B cell (primary cell): Measurements from ENCODE around the gene STOML3. TPM values are rescaled to one million over a fixed set of nuclear protein-coding genes. Genes with fewer than 3 reads are reported as not detected.

ENCODE experiments used
- ATAC-seq: fragments of 200-7000 bp; cut with Tn5 transposase; one replicate; pipeline ENCODE4 v1.10.0; 2021; ENCODE audit warnings: low read depth, mild to moderate bottlenecking, moderate number of reproducible peaks, moderate library complexity
- CTCF ChIA-PET: fragments of 350-600 bp; sonication (Branson Sonifier 250); formaldehyde crosslinking; loops from one replicate; lab custom pipeline; 2021; ENCODE audit warnings: antibody characterized with exemption, inconsistent platforms; lab: Charles Lee
- POLR2A ChIA-PET: fragments of 350-600 bp; sonication (Branson Sonifier 250); formaldehyde crosslinking; loops from one replicate; lab custom pipeline; 2021; ENCODE audit warnings: antibody characterized with exemption; lab: Charles Lee
- DNase-seq: peaks from one replicate; pipeline ENCODE4 v3.0.0; 2013
- H2AFZ ChIP-seq: 2 replicates; pipeline ENCODE4 v1.6.1; 2012; ENCODE audit warnings: mild to moderate bottlenecking, low read depth, low read length; ENCODE audit not compliant: insufficient read depth, poor library complexity, severe bottlenecking
- H3K27ac ChIP-seq, 2 donors: 1 replicate in 1 of 2; 2 replicates in 1 of 2; pipeline ENCODE4 v1.5.1; 2012 to 2013; ENCODE audit warnings: low read length in 2 of 2, mild to moderate bottlenecking in 2 of 2, moderate library complexity in 1 of 2
- H3K27me3 ChIP-seq, 4 experiments: fragments of 200-600 bp in 1 of 4; sonication (generic) in 1 of 4; replicated peaks in 1 of 4; 1 replicate in 2 of 4; 2 replicates in 2 of 4; pipeline versions ENCODE4 v1.6.1 to v1.7.0; 2013 to 2016; ENCODE audit warnings: low read length in 3 of 4, mild to moderate bottlenecking in 2 of 4, mixed read lengths in 1 of 4, moderate library complexity in 1 of 4; ENCODE audit not compliant: insufficient read depth in 4 of 4, control insufficient read depth in 3 of 4; ENCODE audit errors: control extremely low read depth in 1 of 4
- H3K36me3 ChIP-seq, 2 experiments: replicated peaks in 1 of 2; 1 replicate in 1 of 2; 2 replicates in 1 of 2; pipeline versions ENCODE4 v1.6.1 to v1.7.1; 2013; ENCODE audit warnings: low read length in 1 of 2; ENCODE audit not compliant: insufficient read depth in 2 of 2, control insufficient read depth in 1 of 2; ENCODE audit errors: control extremely low read depth in 1 of 2, extremely low read depth in 1 of 2
- H3K4me1 ChIP-seq, 2 donors: fragments of 200-600 bp in 1 of 2; sonication (generic) in 1 of 2; 1 replicate in 1 of 2; 2 replicates in 1 of 2; pipeline versions ENCODE4 v1.5.1 to v1.6.1; 2013 to 2017; ENCODE audit warnings: low read length in 2 of 2; ENCODE audit not compliant: control insufficient read depth in 2 of 2, insufficient read depth in 2 of 2
- H3K4me2 ChIP-seq: replicated peaks from 2 replicates; pipeline ENCODE3; 2012; ENCODE audit warnings: mild to moderate bottlenecking, low read depth, low read length; ENCODE audit not compliant: poor library complexity, severe bottlenecking
- H3K4me3 ChIP-seq, 5 experiments: fragments of 200-600 bp in 1 of 5; sonication (generic) in 1 of 5; 1 replicate in 3 of 5; 2 replicates in 2 of 5; pipeline versions ENCODE4 v1.5.1 to v1.7.0; 2011 to 2016; ENCODE audit warnings: low read length in 4 of 5, mild to moderate bottlenecking in 4 of 5, low read depth in 2 of 5, control low read depth in 1 of 5, moderate library complexity in 1 of 5; ENCODE audit not compliant: insufficient read depth in 1 of 5; ENCODE audit errors: control extremely low read depth in 1 of 5, extremely low read depth in 1 of 5
- H3K79me2 ChIP-seq: fragments of 200-600 bp; sonication (generic); one replicate; pipeline ENCODE4 v1.6.0; 2016; ENCODE audit warnings: low read length; ENCODE audit not compliant: control insufficient read depth, insufficient read depth
- H3K9ac ChIP-seq: fragments of 200-600 bp; sonication (generic); 2 replicates; pipeline ENCODE4 v1.6.1; 2017; ENCODE audit warnings: mild to moderate bottlenecking, low read length, moderate library complexity
- H3K9me3 ChIP-seq, 3 donors: one replicate each; pipeline versions ENCODE4 v1.6.1 to v1.7.1; 2013; ENCODE audit warnings: low read length in 2 of 3; ENCODE audit not compliant: control insufficient read depth in 2 of 3, insufficient read depth in 1 of 3; ENCODE audit errors: control extremely low read depth in 1 of 3
- H4K20me1 ChIP-seq: 2 replicates; pipeline ENCODE4 v1.6.0; 2012; ENCODE audit warnings: mild to moderate bottlenecking, low read length; ENCODE audit not compliant: insufficient read depth, control insufficient read depth, poor library complexity, severe bottlenecking
- H3K27ac Mint-ChIP-seq: one replicate; pipeline ENCODE4 v1.8.0; 2021; ENCODE audit warnings: mixed read lengths
- H3K27me3 Mint-ChIP-seq: one replicate; pipeline ENCODE4 v1.8.0; 2021; ENCODE audit warnings: mixed read lengths
- H3K4me1 Mint-ChIP-seq: one replicate; pipeline ENCODE4 v1.8.0; 2021; ENCODE audit warnings: mixed read lengths
- H3K4me3 Mint-ChIP-seq: one replicate; pipeline ENCODE4 v1.8.0; 2021; ENCODE audit warnings: mixed read lengths
- H3K9me3 Mint-ChIP-seq: one replicate; pipeline ENCODE4 v1.8.0; 2022; ENCODE audit warnings: mixed read lengths; ENCODE audit not compliant: insufficient read depth
- CTCF ChIP-seq: fragments of 200-600 bp; IDR thresholded peaks from one replicate; pipeline ENCODE4 v1.8.0; 2022; ENCODE audit warnings: antibody characterized with exemption, mild to moderate bottlenecking
- EZH2 ChIP-seq: IDR thresholded peaks from 2 replicates; pipeline ENCODE4 v1.6.1; 2012; ENCODE audit warnings: borderline replicate concordance, low read depth, mild to moderate bottlenecking, moderate library complexity, low read length; ENCODE audit not compliant: insufficient read depth, poor library complexity, severe bottlenecking
- WGBS: methylation state at CpG from one replicate; pipeline ENCODE4 v1.1.5; 2013; ENCODE audit warnings: missing lambda C conversion rate; ENCODE audit not compliant: insufficient coverage; 5-methylcytosine and 5-hydroxymethylcytosine counted together
- intact Hi-C: fragments of 100-400 bp; cut with micrococcal nuclease; formaldehyde crosslinking; loops from one replicate; pipeline ENCODE4 v1.10.0; 2022
- polyA plus RNA-seq: library from polyadenylated mRNA; depleted of rRNA; stranded (reverse); fragments of >200 nt; gene quantifications from 2 replicates; pipeline ENCODE4 v1.2.3, GENCODE V29; 2012
- total RNA-seq, 2 donors: library from RNA; stranded (reverse); fragments of 120-200 nt in 1 of 2; gene quantifications; 1 replicate in 1 of 2; 2 replicates in 1 of 2; pipeline versions ENCODE4 v1.2.3 to v1.2.4, GENCODE V29; 2013 to 2022

Gene STOML3
- total and polyA plus RNA-seq, 2 donors (not counting 1 experiment from before 2014, with no cell fraction given) = not detected

DNA sequence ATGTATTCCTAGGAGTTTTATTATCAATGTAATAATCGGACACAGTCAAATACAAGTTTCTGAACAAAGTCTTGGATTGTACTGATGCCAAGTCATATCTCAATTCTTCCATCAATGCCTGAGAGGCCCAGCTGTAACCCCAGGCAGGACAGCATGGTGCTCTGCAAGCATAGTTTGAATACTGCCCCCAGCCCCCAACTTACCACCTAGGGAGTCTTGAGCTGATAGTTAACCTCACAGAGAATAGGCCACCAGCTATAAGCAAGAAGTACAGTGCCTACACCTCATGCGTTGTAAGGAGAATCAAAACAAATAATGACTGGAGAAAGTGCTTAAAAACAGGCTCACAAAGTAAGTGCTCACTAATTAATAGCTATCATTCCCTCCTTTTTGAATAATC, 44.6 kb upstream of the STOML3 start:
- no peaks in the 10 kb centered on the region for H3K9me3 Mint-ChIP-seq
- ATAC-seq (no peak), DNase-seq (no peak)
- Histone ChIP-seq H2AFZ (no peak overlapping the region), H3K27me3 (no peaks in the 10 kb centered on the region), H3K4me1 (peaks cover 30 to 35% of the 10 kb centered on the region in 2 donors), H3K36me3 (peaks cover 0 to 6% of the 10 kb centered on the region in 2 experiments), H3K4me2 (peak overlapping the region; percentile 87), H3K9ac (peak overlapping the region; percentile 89), H4K20me1 (peaks cover 39% of the 10 kb centered on the region), H3K79me2 (peaks cover 62% of the 10 kb centered on the region), H3K4me3 (peak overlapping the region in 1 of 5 experiments; percentile 85), H3K9me3 (no peaks in the 10 kb centered on the region), H3K27ac (no peak overlapping the region)
- no CpG with 5 or more reads among the region's 2 CpGs for whole genome bisulfite sequencing
- ChIA-PET POLR2A (no interaction called here), CTCF (interaction anchor here (0.6 kb wide), 1 partner anchor 613 kb away, joined by 3 read pairs; no protein-coding TSS in a partner anchor)
- H3K27me3 Mint-ChIP-seq = no peaks in the 10 kb centered on the region
- peak overlapping the region; percentile 1 for H3K27ac Mint-ChIP-seq
- H3K4me3 Mint-ChIP-seq = peak overlapping the region; percentile 92
- intact Hi-C loops = loop anchor here (10.0 kb wide), 2 partner anchors 1550 to 1740 kb away; partner anchors contain the start of gene MRPS31
- H3K4me1 Mint-ChIP-seq = peaks cover 58% of the 10 kb centered on the region
- TF ChIP-seq EZH2 = no peak
- TF ChIP-seq CTCF = no peak

- 100% methylated on average over 1 of the region's 1 CpG for WGBS
- TF ChIP-seq CTCF (no peak), EZH2 (no peak)
- POLR2A ChIA-PET = no interaction called here
- H3K27ac ChIP-seq = peak overlapping the region in 1 of 2 donors; percentile 11
- peaks cover 26 to 31% of the 10 kb centered on the region in 2 donors for H3K4me1 ChIP-seq
- no peak for DNase-seq
- H3K9ac ChIP-seq = no peak overlapping the region
- no peaks in the 10 kb centered on the region for H3K27me3 ChIP-seq
- no peaks in the 10 kb centered on the region for H3K9me3 ChIP-seq
- H4K20me1 ChIP-seq = peaks cover 39% of the 10 kb centered on the region
- H3K4me1 Mint-ChIP-seq = peaks cover 50% of the 10 kb centered on the region
- ATAC-seq = no peak
- no peak overlapping the region for H3K4me2 ChIP-seq
- CTCF ChIA-PET = no interaction called here
- no peak overlapping the region for H2AFZ ChIP-seq
- no peak overlapping the region for H3K27ac Mint-ChIP-seq
- intact Hi-C loops = loop anchor here (10.0 kb wide), 2 partner anchors 1551 to 1741 kb away; partner anchors contain the start of gene MRPS31
- peaks cover 0 to 6% of the 10 kb centered on the region in 2 experiments for H3K36me3 ChIP-seq
- H3K27me3 Mint-ChIP-seq = no peaks in the 10 kb centered on the region
- H3K4me3 ChIP-seq = no peak overlapping the region
- no peak overlapping the region for H3K4me3 Mint-ChIP-seq
- peaks cover 57% of the 10 kb centered on the region for H3K79me2 ChIP-seq
- no peaks in the 10 kb centered on the region for H3K9me3 Mint-ChIP-seq
Observed at GRCh38 chr13:39034085-39034484, 43.5 kb upstream of the STOML3 start.
